Measurements from ENCODE around the gene BCL11B. TPM values are rescaled to one million over a fixed set of nuclear protein-coding genes. Genes with fewer than 3 reads are reported as not detected.

The BCL11B gene
- total and polyA plus RNA-seq, 10 of the 15 experiments (the other 5 are each of a cell fraction or from before 2014, with no cell fraction given) = 0.38 to 5.5 (median 1.3) TPM

- no peak for TF ChIP-seq ZBTB4 (CRISPR knock-in tag; IDR thresholded peaks at IDR 0.05)
- no peak for TF ChIP-seq IKZF1 (conservative IDR thresholded peaks at IDR 0.05)
- no peak for TF ChIP-seq FOXK2 (IDR thresholded peaks at IDR 0.05)
- TF ChIP-seq MEF2B (IDR thresholded peaks at IDR 0.05; ENCODE audit: partially characterized antibody, poor library complexity, severe bottlenecking) = no peak
- TF ChIP-seq ZZZ3 (IDR thresholded peaks at IDR 0.05; ENCODE audit: control insufficient read depth, insufficient read length, low read depth) = no peak
- no peak for TF ChIP-seq MYC (IDR thresholded peaks at IDR 0.05; ENCODE audit: insufficient read depth, insufficient read length, insufficient replicate concordance, low read length, severe bottlenecking)
- no peak for TF ChIP-seq BRCA1 (IDR thresholded peaks at IDR 0.05; ENCODE audit: low read depth, low read length)
- no peak for TF ChIP-seq USF2 (IDR thresholded peaks at IDR 0.05; ENCODE audit: borderline replicate concordance, low read depth, low read length)
Measured at GRCh38 chr14:99268810-99269707, 2.9 kb downstream of the BCL11B start (continued).
